Glutamatergic neuron (in vitro differentiated cells): ENCODE measurements around the gene ANTXR1. TPM values are rescaled to one million over a fixed set of nuclear protein-coding genes. Genes with fewer than 3 reads are reported as not detected.

ENCODE experiments used
- DNase-seq: peaks from one replicate; pipeline ENCODE4 v3.0.0; 2022
- H3K27ac Mint-ChIP-seq: one replicate; pipeline ENCODE4 v1.8.0; 2020; ENCODE audit warnings: mild to moderate bottlenecking, mixed read lengths, inconsistent platforms; ENCODE audit not compliant: unreplicated experiment
- H3K27me3 Mint-ChIP-seq: one replicate; pipeline ENCODE4 v1.8.0; 2020; ENCODE audit warnings: mild to moderate bottlenecking, moderate library complexity, mixed read lengths, inconsistent platforms; ENCODE audit not compliant: unreplicated experiment
- H3K36me3 Mint-ChIP-seq: one replicate; pipeline ENCODE4 v1.8.0; 2020; ENCODE audit warnings: mild to moderate bottlenecking, mixed read lengths, inconsistent platforms; ENCODE audit not compliant: unreplicated experiment
- H3K4me1 Mint-ChIP-seq: one replicate; pipeline ENCODE4 v1.8.0; 2020; ENCODE audit warnings: mild to moderate bottlenecking, low read depth, mixed read lengths, inconsistent platforms; ENCODE audit not compliant: unreplicated experiment
- H3K4me3 Mint-ChIP-seq: one replicate; pipeline ENCODE4 v1.8.0; 2020; ENCODE audit warnings: mild to moderate bottlenecking, mixed read lengths, inconsistent platforms; ENCODE audit not compliant: unreplicated experiment
- H3K9me3 Mint-ChIP-seq: one replicate; pipeline ENCODE4 v1.8.0; 2020; ENCODE audit warnings: mild to moderate bottlenecking, moderate library complexity, mixed read lengths, inconsistent platforms; ENCODE audit not compliant: unreplicated experiment
- CTCF ChIP-seq: fragments of 200-600 bp; sonication (generic); IDR thresholded peaks from one replicate; pipeline ENCODE4 v1.5.0; 2021; ENCODE audit not compliant: partially characterized antibody, unreplicated experiment
- total RNA-seq: library from RNA; stranded (reverse); fragmentation: NEBNext Ultra II Directional; extraction: Animal tissue kit (Norgen Biotek cat#: 25700); gene quantifications from one replicate; pipeline ENCODE4 v1.2.1, GENCODE V29; 2021; ENCODE audit not compliant: unreplicated experiment

ANTXR1 gene
- total RNA-seq, 1 donor from 2014 or later: 26.7 TPM

- no peak for TF ChIP-seq CTCF
- no peak overlapping the region for H3K27ac Mint-ChIP-seq
- H3K4me1 Mint-ChIP-seq: no peaks in the 10 kb centered on the region
- H3K9me3 Mint-ChIP-seq: no peaks in the 10 kb centered on the region
- no peak for DNase-seq
- H3K36me3 Mint-ChIP-seq: no peaks in the 10 kb centered on the region
- no peaks in the 10 kb centered on the region for H3K27me3 Mint-ChIP-seq
- no peak overlapping the region for H3K4me3 Mint-ChIP-seq
These were observed 275.4 kb downstream of the ANTXR1 start for GRCh38 chr2:69288429-69288828.

GRCh38 chr2:69291004-69291650 lies 278.1 kb downstream of the ANTXR1 start:
- Mint-ChIP-seq H3K4me3 (no peak overlapping the region), H3K36me3 (peaks cover 7% of the 10 kb centered on the region), H3K4me1 (no peaks in the 10 kb centered on the region), H3K27ac (no peak overlapping the region), H3K27me3 (no peaks in the 10 kb centered on the region), H3K9me3 (no peaks in the 10 kb centered on the region)
- DNase-seq: no peak
- no peak for TF ChIP-seq CTCF

- Mint-ChIP-seq H3K4me3 (no peak overlapping the region), H3K9me3 (no peaks in the 10 kb centered on the region), H3K36me3 (peaks cover 7% of the 10 kb centered on the region), H3K27me3 (no peaks in the 10 kb centered on the region), H3K4me1 (no peaks in the 10 kb centered on the region), H3K27ac (no peak overlapping the region)
- no peak for TF ChIP-seq CTCF
- no peak for DNase-seq
These were observed 278.7 kb downstream of the ANTXR1 start for GRCh38 chr2:69291721-69292120.

- H3K27me3 Mint-ChIP-seq: no peaks in the 10 kb centered on the region
- H3K27ac Mint-ChIP-seq: no peak overlapping the region
- TF ChIP-seq CTCF: no peak
- peaks cover 7% of the 10 kb centered on the region for H3K36me3 Mint-ChIP-seq
- DNase-seq: no peak
- no peaks in the 10 kb centered on the region for H3K4me1 Mint-ChIP-seq
- no peaks in the 10 kb centered on the region for H3K9me3 Mint-ChIP-seq
- no peak overlapping the region for H3K4me3 Mint-ChIP-seq
These were observed 279.3 kb downstream of the ANTXR1 start for GRCh38 chr2:69292256-69292655.

GRCh38 chr2:69296421-69296820 lies 283.4 kb downstream of the ANTXR1 start:
- H3K36me3 Mint-ChIP-seq: peaks cover 7% of the 10 kb centered on the region
- no peak overlapping the region for H3K4me3 Mint-ChIP-seq
- no peak overlapping the region for H3K27ac Mint-ChIP-seq
- H3K9me3 Mint-ChIP-seq: peaks cover 2% of the 10 kb centered on the region
- no peaks in the 10 kb centered on the region for H3K4me1 Mint-ChIP-seq
- no peak for TF ChIP-seq CTCF
- no peak for DNase-seq
- H3K27me3 Mint-ChIP-seq: no peaks in the 10 kb centered on the region
